ENCODE measurements around the gene UTP11.

The UTP11 gene

GRCh38 chr1:38003261-38004250 lies 9.0 kb upstream of the UTP11 start:
- no peak for DNase-seq (ENCODE audit: low read depth in 2 of 2)

DNA sequence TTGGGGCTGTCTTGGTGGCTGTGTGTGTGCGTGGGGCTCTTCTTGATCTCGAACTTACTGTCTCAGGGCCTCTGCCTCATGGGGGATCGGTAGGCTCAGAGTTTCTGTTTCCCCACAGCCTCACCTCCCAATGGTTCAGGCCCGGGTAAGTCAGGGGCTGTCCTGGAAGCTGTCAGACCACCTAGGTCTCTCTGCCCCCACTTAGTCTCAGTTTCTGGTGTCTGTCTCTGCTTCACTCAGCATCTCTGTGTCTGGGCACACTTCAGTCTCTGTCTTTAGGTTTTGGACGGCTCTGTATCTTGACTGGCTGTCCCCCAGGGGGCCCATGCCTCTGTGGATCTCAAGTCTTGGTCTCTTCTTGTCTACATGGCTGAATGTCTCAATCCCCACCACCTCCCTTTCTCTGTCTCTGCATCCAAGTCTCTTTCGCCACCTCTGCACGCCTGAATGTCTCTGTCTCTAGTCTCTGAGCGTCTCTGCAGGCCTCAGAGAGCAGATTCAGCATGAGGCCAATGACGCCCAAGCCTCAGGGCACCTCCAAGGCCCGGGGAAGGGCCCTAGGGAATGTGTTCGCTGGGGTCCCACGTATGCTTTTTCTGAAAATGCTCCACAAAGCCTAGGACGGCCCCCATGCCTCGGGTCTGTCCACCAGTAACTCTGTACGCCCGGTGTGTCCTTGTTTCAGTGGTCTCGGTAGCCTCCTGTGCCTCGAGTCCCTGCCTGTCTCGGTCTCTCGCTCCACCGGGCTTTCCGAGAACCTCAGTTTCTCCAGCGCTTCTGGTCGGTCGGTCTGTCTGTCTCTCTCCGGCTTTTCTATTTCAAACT lies 8.0 kb upstream of the UTP11 start:
- DNase-seq (ENCODE audit: low read depth in 2 of 2) = no peak

DNA sequence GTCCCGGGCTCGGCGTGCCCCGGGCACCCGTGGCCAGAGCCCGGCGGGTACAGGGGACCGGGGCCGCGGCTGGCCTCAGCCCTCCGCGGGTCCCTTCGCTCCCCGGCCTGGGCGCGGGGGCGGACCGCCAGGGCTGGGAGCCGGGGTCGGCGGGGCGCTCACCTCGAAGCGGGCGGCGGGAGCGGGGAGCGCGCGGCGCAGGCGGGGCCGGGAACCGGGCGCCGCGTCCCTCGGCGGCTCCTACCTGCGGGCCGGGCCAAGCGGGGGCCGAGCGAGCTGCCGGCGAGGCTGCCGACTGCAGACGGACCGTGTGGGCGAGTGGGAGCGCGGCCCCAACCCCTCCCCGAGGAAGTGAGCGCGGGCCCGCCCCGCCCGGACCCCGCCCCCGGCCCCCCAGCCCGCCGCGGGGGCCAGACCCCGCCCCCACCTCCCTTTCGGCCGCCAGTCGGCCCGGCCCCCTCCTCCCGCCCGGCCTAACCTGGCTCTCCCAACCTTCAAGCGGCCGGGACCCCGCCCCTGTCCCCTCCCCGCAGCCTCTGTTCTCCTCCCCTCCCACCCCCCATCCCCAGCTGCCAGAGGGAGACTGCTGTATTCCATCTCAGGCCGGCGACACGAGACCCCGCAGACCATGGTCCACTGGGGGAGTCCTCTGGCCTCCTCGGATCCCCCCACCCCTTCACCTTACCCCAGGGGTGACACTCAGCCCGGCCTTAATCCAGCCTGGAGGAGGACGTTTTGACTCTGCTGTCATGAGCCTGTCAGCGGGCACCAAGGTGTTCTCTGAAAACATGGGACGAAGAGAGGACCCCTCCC lies 7.1 kb upstream of the UTP11 start, which contains the start of gene FHL3:
FHL3 (minus strand) TSS at position 320 of the 813 bp plus-strand sequence. CDS start 6,102 bp downstream, outside the sequence.
- DNase-seq (ENCODE audit: low read depth in 2 of 2) = no peak

DNA sequence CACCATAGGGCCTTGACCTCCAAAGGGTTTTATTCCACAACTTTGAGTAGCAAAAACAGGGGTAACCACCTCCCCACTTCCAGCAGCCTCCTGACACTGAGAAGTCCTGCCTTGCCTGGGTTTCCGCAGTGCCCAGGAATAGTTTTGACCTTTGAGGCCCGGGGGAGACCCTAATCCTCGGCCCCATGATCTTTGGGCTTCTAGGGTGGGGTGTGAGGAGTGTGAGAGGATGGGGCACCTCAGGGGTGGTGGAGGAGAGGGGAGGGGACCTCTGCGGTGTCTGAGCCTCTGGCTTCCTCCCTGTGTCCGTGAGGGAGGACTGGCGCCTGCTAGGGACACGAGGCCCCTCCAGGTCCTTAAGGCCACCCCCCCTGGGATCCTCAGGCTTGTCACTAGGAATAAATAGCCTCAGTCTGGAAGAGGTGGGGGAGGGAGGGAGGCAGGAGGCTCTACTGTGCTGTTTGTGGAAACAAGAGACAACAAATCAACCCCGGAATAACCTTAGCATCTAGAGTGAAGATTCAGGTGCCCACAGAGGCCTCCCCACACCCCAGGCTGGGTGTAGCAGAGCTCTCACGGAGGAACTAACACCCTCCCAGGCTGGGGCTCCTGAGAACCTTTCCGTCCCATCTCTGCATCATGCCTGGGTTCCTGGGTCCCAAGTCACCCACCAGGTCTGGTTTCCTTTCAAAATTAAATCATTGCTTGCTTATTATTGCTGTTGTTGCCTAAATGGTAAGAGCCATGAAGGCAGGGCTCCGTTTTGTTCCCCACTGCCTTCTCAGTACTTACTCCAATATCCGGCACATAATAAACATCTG lies 6.3 kb upstream of the UTP11 start:
- DNase-seq (ENCODE audit: low read depth in 2 of 2) = no peak

DNA sequence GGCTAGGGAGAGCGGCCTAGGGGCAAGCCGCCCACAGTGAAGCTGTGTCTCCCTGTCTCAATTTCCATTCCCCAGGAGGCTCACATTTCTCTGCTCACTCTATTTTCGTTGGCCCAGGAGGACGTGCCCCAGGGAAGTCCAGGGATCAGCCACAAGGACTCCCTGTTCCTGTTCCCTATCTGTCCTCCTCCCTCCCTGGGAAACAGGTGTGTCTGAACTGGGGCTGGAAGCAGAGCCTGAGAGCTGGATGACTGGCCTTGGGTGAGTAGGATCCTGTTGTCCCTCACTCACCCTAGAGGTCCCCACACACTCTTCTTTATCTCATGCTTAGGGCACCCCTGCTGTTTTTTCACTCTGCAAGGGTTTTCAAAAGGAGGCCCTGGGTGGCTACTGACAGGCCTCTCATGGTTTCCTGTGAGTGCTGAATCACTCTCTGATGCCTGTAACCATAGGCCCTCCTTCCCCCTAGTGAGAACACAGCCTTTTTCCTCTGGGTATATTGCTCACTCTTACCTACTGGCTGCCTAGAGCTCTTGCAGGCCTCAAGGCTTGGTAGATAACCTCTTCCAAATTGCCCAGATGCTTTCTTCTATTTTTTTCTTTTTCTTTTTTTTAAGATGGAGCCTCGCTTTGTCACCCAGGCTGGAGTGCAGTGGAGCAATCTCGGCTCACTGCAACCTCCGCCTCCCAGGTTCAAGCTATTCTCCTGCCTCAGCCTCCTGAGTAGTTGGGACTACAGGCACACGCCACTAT lies 3.3 kb upstream of the UTP11 start:
- DNase-seq (ENCODE audit: low read depth in 2 of 2) = no peak

GRCh38 chr1:38009841-38010180 lies 2.7 kb upstream of the UTP11 start:
- DNase-seq (ENCODE audit: low read depth in 2 of 2) = no peak

- no peak for DNase-seq (ENCODE audit: low read depth in 2 of 2)
Measured at GRCh38 chr1:38013227-38013622, 691 bp downstream of the UTP11 start.

- no peak for DNase-seq (ENCODE audit: low read depth in 2 of 2)
Measured at GRCh38 chr1:38014171-38014570, 1.6 kb downstream of the UTP11 start.

GRCh38 chr1:38014724-38015424 lies 2.3 kb downstream of the UTP11 start:
- DNase-seq (ENCODE audit: low read depth in 2 of 2) = no peak

DNA sequence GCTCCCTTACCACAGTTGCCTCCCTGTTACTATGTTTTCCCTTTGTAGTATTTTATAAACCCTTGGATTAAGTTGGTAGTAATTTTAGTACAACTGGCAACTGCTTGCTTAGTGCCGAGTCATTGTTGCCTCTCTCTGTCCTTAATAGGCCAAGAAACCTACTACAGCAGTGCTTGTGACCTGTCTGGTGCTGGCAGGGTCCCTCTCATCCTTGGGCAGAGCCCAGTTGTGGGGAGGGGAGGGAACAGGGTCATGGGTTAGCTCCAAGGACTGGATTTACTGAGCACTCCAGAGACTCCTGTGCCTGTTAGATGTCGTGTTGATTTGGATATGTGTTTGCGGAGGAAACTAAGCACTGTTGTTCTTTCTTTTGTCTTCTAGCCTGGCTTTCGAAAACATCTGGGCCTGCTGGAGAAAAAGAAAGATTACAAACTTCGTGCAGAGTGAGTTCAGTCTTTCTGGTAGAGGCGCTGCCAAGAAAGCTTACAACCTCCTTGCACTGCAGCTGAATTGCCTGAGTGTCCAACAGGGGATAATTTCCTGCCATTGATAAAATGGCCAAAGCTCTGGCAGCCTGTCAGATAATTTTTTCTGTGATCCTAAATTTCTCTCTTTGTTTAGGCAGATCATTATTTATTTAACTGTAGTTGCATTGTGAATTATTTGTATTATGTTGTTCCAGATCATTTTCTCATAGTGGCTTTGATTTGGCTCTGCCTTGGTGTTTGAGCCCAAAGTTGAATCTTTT lies 3.6 kb downstream of the UTP11 start:
- DNase-seq (ENCODE audit: low read depth in 2 of 2) = no peak

- no peak for DNase-seq (ENCODE audit: low read depth in 2 of 2)
Measured at GRCh38 chr1:38018864-38019343, 6.4 kb downstream of the UTP11 start.

- no peak for DNase-seq (ENCODE audit: low read depth in 2 of 2)
Measured at GRCh38 chr1:38020396-38020795, 7.9 kb downstream of the UTP11 start.

DNA sequence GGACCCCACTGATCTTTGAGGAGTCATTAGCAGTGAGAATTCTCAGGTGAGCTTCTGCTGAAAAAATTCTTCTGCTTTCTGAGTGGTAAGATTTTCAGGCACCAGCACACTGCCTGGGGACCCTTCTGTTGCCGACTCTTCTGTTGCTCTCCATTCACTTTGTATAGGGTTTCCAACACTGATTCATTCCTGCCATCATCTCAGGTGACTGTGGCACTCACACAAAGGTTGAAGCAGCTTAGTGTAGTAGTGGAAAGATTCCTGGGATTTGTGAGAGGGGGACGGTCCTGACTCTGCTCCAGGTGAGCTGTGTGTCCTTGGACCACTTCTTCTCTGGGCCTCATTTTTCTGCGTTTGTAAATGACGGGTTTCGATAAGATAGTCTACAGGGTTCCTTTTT lies 9.4 kb downstream of the UTP11 start:
- no peak for DNase-seq (ENCODE audit: low read depth in 2 of 2)

DNA sequence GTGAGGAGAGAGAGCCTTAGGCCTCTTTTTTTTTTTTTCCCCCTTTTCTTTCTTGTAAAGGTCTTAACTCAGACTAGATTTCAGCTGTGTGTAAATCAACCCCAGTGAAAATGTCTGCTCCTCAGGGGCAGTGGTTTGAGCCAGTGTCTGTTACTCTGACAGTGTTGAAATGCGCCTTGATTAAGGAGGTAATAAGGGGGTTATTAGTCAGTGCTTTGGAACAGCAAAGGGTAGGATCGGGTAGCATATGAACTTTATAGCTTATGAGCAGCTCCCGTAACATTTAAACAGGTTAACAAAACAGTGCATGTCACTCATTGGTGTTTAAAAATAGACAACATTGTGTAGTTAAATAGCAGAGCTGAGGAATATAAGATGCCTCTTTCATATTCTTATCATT lies 10.3 kb downstream of the UTP11 start:
- no peak for DNase-seq (ENCODE audit: low read depth in 2 of 2)

DNA sequence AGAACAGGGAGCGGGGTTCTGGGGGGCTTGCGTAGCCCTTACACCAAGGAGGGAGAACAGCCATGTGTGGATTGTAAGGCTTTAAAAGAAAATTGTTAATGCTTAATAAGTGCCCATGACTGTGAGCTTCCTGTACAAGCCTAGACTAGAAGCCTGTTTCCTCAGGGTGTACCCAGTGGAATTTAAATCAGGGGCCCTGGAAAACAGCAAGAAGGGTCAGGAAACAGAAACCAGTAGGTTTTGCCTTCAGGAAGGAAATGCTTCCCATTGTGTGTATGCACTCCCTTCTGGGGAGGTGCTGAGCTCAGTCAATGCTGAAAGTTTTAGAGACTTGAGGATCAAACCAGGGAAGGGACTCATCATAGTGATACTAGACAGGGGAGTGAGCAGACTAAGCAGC lies 12.7 kb downstream of the UTP11 start:
- no peak for DNase-seq (ENCODE audit: low read depth in 2 of 2)

DNA sequence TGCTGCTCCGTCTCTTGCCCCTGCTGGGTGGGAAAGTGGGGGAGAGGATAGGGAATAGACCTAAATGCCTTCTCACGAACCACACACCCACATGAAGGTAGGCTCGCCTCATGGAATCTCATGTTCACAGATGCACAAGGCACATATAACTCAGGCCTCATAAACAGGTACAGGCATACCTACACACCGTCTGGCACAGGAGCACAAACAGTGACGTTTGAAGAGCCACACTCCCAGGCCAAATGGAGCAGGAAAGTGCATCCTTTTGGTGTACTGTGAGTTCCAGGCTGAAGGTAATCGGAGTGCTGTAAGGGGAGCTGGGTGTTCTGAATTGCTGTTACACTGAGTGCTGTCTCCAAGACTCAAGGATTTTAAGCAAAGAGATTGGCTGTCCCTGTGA lies 13.1 kb downstream of the UTP11 start:
- DNase-seq (ENCODE audit: low read depth in 2 of 2) = no peak

- no peak for DNase-seq (ENCODE audit: low read depth in 2 of 2)
Measured at GRCh38 chr1:38026592-38027200, 14.2 kb downstream of the UTP11 start.
